Ovary (tissue), 9 donors: ENCODE results near the gene SLC16A12. TPM values are rescaled to one million over a fixed set of nuclear protein-coding genes. Genes with fewer than 3 reads are reported as not detected.

Source experiments
- DNase-seq, 5 donors: peaks; one replicate each; pipeline ENCODE4 v3.0.0-alpha.2; 2019 to 2020
- H3K27ac ChIP-seq, 2 donors: fragments of 200-600 bp; one replicate each; pipeline versions ENCODE4 v1.5.1 to v1.8.0; 2019 to 2022
- H3K27me3 ChIP-seq: fragments of 200-600 bp; one replicate; pipeline ENCODE4 v1.8.0; 2022
- H3K36me3 ChIP-seq: fragments of 200-600 bp; sonication (generic); one replicate; pipeline ENCODE4 v1.5.1; 2019
- H3K4me1 ChIP-seq: one replicate; pipeline ENCODE4 v1.8.1; 2013; ENCODE audit warnings: mild to moderate bottlenecking, moderate library complexity; ENCODE audit not compliant: insufficient read depth
- H3K4me3 ChIP-seq: fragments of 200-600 bp; sonication (generic); one replicate; pipeline ENCODE4 v1.5.1; 2017
- H3K9me3 ChIP-seq, 2 donors: fragments of 200-600 bp in 1 of 2; sonication (generic) in 1 of 2; one replicate each; pipeline versions ENCODE4 v1.5.1 to v1.8.1; 2013 to 2019; ENCODE audit warnings: mild to moderate bottlenecking in 1 of 2, moderate library complexity in 1 of 2
- CTCF ChIP-seq, 3 donors: fragments of 450-650 bp in 2 of 3; fragments of 200-600 bp in 1 of 3; IDR thresholded peaks; one replicate each; pipeline versions ENCODE4 v1.5.1 to v1.8.0; 2016 to 2022; ENCODE audit warnings: antibody characterized with exemption in 3 of 3, mild to moderate bottlenecking in 1 of 3
- EP300 ChIP-seq: sonication (generic); formaldehyde crosslinking; IDR thresholded peaks from one replicate; pipeline ENCODE4 v1.6.1; 2017; ENCODE audit warnings: antibody characterized with exemption
- POLR2A ChIP-seq: fragments of 450-650 bp; IDR thresholded peaks from one replicate; pipeline ENCODE4 v1.6.1; 2017; ENCODE audit warnings: antibody characterized with exemption, mild to moderate bottlenecking, moderate library complexity
- WGBS, 3 donors: extraction: QIAGEN DNeasy Blood & Tissue Kit in 1 of 3; methylation state at CpG; one replicate each; pipeline versions ENCODE4 v1.1.5 to v1.1.7; 2013 to 2017; 5-methylcytosine and 5-hydroxymethylcytosine counted together
- intact Hi-C, 4 donors: fragments of 100-400 bp; cut with DNase I; formaldehyde crosslinking; loops; one replicate each; pipeline versions ENCODE4 v1.11.0 to v1.15.1; 2022 to 2023
- polyA plus RNA-seq, 2 donors: library from polyadenylated mRNA; stranded (reverse); fragments of 200-250 nt in 1 of 2; fragments of 350-450 nt in 1 of 2; fragmentation: Illumina TruSeq in 1 of 2; extraction: RNeasy Lipid Tissue Mini Kit (QIAGEN cat#74804) in 1 of 2; gene quantifications; one replicate each; pipeline ENCODE4 v1.2.3, GENCODE V29; 2013 to 2014
- total RNA-seq, 7 donors: library from RNA; depleted of rRNA in 2 of 7; stranded (reverse); fragments of >200 nt in 2 of 7; fragmentation: NEBNext Ultra II Directional in 3 of 7; extraction: Animal tissue kit (Norgen Biotek cat#: 25700) in 3 of 7; gene quantifications; one replicate each; pipeline versions ENCODE4 v1.1.0 to v1.2.4, GENCODE V29; 2016 to 2023
- donor health status: DM: no; HTN: no; CAD: no; lungs with moderate emphysema.
- donor health status: DM: no; HTN: no; CAD: no.
- donor health status: Bipolar disorder and iron deficiency.
- donor health status: DM: yes; HTN: yes; CAD: no.
- donor health status: DM: no; HTN: no; CAD: no.
- donor health status: DM: yes; HTN: yes; CAD: no.

SLC16A12 gene
- total and polyA plus RNA-seq, 9 donors, result 0.05 to 4.7 (median 1.1) TPM

- no peak for DNase-seq
- H3K27me3 ChIP-seq, result no peaks in the 10 kb centered on the region
- no peaks in the 10 kb centered on the region for H3K9me3 ChIP-seq
- H3K4me1 ChIP-seq, result no peaks in the 10 kb centered on the region
- TF ChIP-seq POLR2A, result no peak
- no peak for TF ChIP-seq CTCF (IDR thresholded peaks at IDR 0.05)
- TF ChIP-seq EP300, result no peak
- H3K27ac ChIP-seq, result no peak overlapping the region
- H3K36me3 ChIP-seq, result no peaks in the 10 kb centered on the region
- intact Hi-C loops, result no loop called here
- 89 to 94% (median 92%) methylated on average over 2 of the region's 2 CpGs for WGBS, 3 donors
- H3K4me3 ChIP-seq, result no peak overlapping the region
Observed at GRCh38 chr10:89504691-89505090, 30.7 kb downstream of the SLC16A12 start.

- no peak overlapping the region for H3K4me3 ChIP-seq
- no peak overlapping the region for H3K27ac ChIP-seq
- H3K36me3 ChIP-seq, result no peaks in the 10 kb centered on the region
- DNase-seq, result no peak
- TF ChIP-seq POLR2A, result no peak
- TF ChIP-seq CTCF (IDR thresholded peaks at IDR 0.05), result no peak
- no peak for TF ChIP-seq EP300
- H3K9me3 ChIP-seq, result no peaks in the 10 kb centered on the region
- intact Hi-C loops, result no loop called here
- no peaks in the 10 kb centered on the region for H3K27me3 ChIP-seq
- WGBS, 3 donors, result 59 to 64% (median 62%) methylated on average over 4 of the region's 4 CpGs
- no peaks in the 10 kb centered on the region for H3K4me1 ChIP-seq
Observed at GRCh38 chr10:89503652-89504370, 31.6 kb downstream of the SLC16A12 start.

- Histone ChIP-seq H3K4me1 (no peaks in the 10 kb centered on the region), H3K4me3 (no peak overlapping the region), H3K9me3 (no peaks in the 10 kb centered on the region), H3K27ac (no peak overlapping the region), H3K27me3 (no peaks in the 10 kb centered on the region), H3K36me3 (no peaks in the 10 kb centered on the region)
- TF ChIP-seq CTCF (IDR thresholded peaks at IDR 0.05) (no peak), EP300 (no peak), POLR2A (no peak)
- WGBS, 3 donors, result 89 to 94% (median 92%) methylated on average over 3 of the region's 3 CpGs
- intact Hi-C loops, result no loop called here
- no peak for DNase-seq
Observed at GRCh38 chr10:89503151-89503550, 32.2 kb downstream of the SLC16A12 start.

GRCh38 chr10:89502549-89502948, 32.8 kb downstream of the SLC16A12 start:
- no peak overlapping the region for H3K4me3 ChIP-seq
- intact Hi-C loops, result no loop called here
- no peaks in the 10 kb centered on the region for H3K36me3 ChIP-seq
- no peaks in the 10 kb centered on the region for H3K9me3 ChIP-seq
- H3K4me1 ChIP-seq, result no peaks in the 10 kb centered on the region
- H3K27ac ChIP-seq, result no peak overlapping the region
- no peak for DNase-seq
- TF ChIP-seq EP300, result no peak
- no peak for TF ChIP-seq POLR2A
- no peak for TF ChIP-seq CTCF (IDR thresholded peaks at IDR 0.05)
- no peaks in the 10 kb centered on the region for H3K27me3 ChIP-seq
- 86 to 92% (median 90%) methylated on average over 1 of the region's 1 CpG for WGBS, 3 donors
